Gastroesophageal sphincter (tissue), 3 donors: Measurements from ENCODE around the gene LGALS9.

Experiments
- CTCF ChIP-seq, 4 experiments: fragments of 200-600 bp in 2 of 4; fragments of 450-650 bp in 2 of 4; sonication (generic) in 1 of 4; IDR thresholded peaks; one replicate each; pipeline ENCODE4 v1.5.1; 2017 to 2019; ENCODE audit warnings: antibody characterized with exemption in 4 of 4, mild to moderate bottlenecking in 2 of 4, moderate library complexity in 2 of 4
- POLR2A ChIP-seq, 2 donors: fragments of 450-650 bp; IDR thresholded peaks; one replicate each; pipeline ENCODE4 v1.6.1; 2017; ENCODE audit warnings: antibody characterized with exemption in 2 of 2, mild to moderate bottlenecking in 2 of 2, moderate library complexity in 1 of 2

- TF ChIP-seq CTCF (IDR thresholded peaks at IDR 0.05): no peak
- no peak for TF ChIP-seq POLR2A (IDR thresholded peaks at IDR 0.05)
Measured at GRCh38 chr17:27590864-27591263, 40.1 kb upstream of the LGALS9 start.
